ENCODE data around the gene TNFRSF4. TPM values are rescaled to one million over a fixed set of nuclear protein-coding genes. Genes with fewer than 3 reads are reported as not detected.
A peak's percentile ranks its signal among the peaks of the same experiment; 100 is the strongest.

Gene TNFRSF4
- total and polyA plus RNA-seq, 2 of the 8 experiments (the other 6 are each of a cell fraction or from before 2014, with no cell fraction given) = 0.06 TPM; not detected in 1

DNA sequence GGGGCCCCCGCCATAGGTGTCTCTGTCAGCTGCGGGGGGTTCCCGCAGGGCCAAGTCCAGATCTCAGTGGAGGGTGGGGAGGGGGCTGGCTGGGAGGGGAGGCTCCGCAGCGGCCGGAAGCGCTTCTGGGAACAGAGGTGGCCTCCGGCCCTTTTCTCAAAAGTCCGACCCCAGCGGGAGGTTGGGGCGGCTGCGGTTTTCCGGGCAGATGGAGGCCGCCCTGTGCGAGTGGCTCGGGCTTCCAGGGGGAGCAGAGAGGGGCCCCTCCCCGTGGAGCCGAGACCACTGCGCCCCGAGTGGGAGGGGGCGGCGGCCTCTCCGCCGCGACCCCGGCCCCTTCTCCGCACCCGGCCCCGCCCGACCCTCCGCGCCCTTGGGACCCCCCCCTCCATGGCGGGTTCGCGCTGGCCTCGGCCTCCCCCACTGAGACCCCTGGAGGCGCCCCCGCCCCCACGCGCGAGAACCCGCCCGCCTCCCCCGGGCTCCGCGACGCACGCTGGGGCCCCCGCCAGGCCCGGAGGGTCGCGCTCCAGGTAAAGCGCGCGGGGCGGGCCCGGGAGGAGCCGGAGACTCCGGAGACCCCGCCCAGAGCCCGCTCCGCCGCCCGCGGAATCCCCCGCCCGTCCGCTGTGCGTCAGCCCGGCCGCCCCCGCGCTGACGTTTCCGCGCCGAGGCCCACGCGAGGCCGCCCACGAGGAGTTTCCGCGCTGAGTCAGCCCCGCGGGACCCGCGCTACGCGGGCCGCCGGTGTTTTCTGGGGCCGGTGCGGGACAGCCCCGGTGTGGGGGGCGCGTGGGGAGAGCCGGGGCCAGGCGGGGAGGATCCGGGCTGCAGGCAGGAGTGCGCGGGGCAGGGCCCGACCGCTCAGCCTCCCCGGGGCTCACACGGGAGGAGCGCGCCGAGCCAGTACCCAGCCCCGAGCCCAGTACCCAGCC is 12.8 kb downstream of the TNFRSF4 start:
- Histone ChIP-seq H3K4me3 (ENCODE audit: extremely low read depth in 1 of 4, insufficient read depth in 2 of 4, low read depth in 3 of 4, low read length in 4 of 4) (peak overlapping the region; percentile 23 to 67 (median 30); a peak in 7 of 8 replicates), H3K56ac (replicated peaks; ENCODE audit: insufficient read length, low read depth, low read length) (no peak overlapping the region), H4K20me1 (replicated peaks in 1 of 2; ENCODE audit: control insufficient read depth in 1 of 2, insufficient read depth in 2 of 2, low read length in 2 of 2) (no peaks in the 10 kb centered on the region), H3K18ac (ENCODE audit: extremely low read depth, low read length) (peak overlapping the region; percentile 78; the same call in 1 of the 2 replicates), H2BK20ac (ENCODE audit: low read length) (no peak overlapping the region; the same call in 1 of the 2 replicates), H2AK5ac (ENCODE audit: low read depth, low read length) (no peak overlapping the region), H2BK15ac (ENCODE audit: low read length) (no peak overlapping the region), H3K4me2 (ENCODE audit: insufficient read depth in 1 of 2, low read depth in 2 of 2, low read length in 2 of 2) (peak overlapping the region; percentile 12 to 70; a peak in 3 of 4 replicates), H2BK5ac (ENCODE audit: low read depth, low read length) (no peak overlapping the region), H3K14ac (ENCODE audit: insufficient read length) (no peak overlapping the region), H3K36me3 (ENCODE audit: control insufficient read depth in 2 of 4, insufficient read depth in 4 of 4, low read length in 3 of 4) (no peaks in the 10 kb centered on the region), H3K23me2 (ENCODE audit: low read depth, low read length) (peaks cover 3% of the 10 kb centered on the region; the same call in 1 of the 2 replicates), H3K9ac (replicated peaks in 1 of 4; ENCODE audit: extremely low read depth in 1 of 4, low read depth in 3 of 4, low read length in 3 of 4) (no peak overlapping the region), H3K9me3 (ENCODE audit: insufficient read depth in 2 of 2, low read depth in 1 of 2, low read length in 1 of 2) (no peaks in the 10 kb centered on the region), H4K5ac (ENCODE audit: insufficient read length, low read depth, low read length) (no peak overlapping the region), H4K8ac (ENCODE audit: extremely low read depth, insufficient read depth, low read length) (peak overlapping the region; percentile 68; the same call in 1 of the 2 replicates), H3K27me3 (replicated peaks in 1 of 4; ENCODE audit: control insufficient read depth in 3 of 4, extremely low read depth in 1 of 4, insufficient read depth in 3 of 4, low read length in 3 of 4) (peaks cover 2 to 9% (median 8%) of the 10 kb centered on the region in 4 experiments; a peak in 6 of 7 replicates), H3K79me2 (ENCODE audit: control insufficient read depth in 1 of 2, insufficient read depth in 2 of 2, low read length in 2 of 2) (no peaks in the 10 kb centered on the region), H3K27ac (ENCODE audit: low read depth, low read length) (no peak overlapping the region), H2BK12ac (ENCODE audit: low read depth, low read length) (no peak overlapping the region), H3K23ac (ENCODE audit: insufficient read length) (no peak overlapping the region), H3K79me1 (ENCODE audit: low read depth, low read length) (no peaks in the 10 kb centered on the region), H3K4ac (replicated peaks; ENCODE audit: insufficient read length, low read depth, low read length) (peak overlapping the region; percentile 81), H4K91ac (replicated peaks; ENCODE audit: insufficient read length, low read length) (no peak overlapping the region), H3K4me1 (replicated peaks in 1 of 4; ENCODE audit: control insufficient read depth in 3 of 4, insufficient read depth in 4 of 4, low read length in 3 of 4) (peaks cover 0 to 10% (median under 1%) of the 10 kb centered on the region in 4 experiments; a peak in 4 of 7 replicates), H2AFZ (ENCODE audit: low read length) (no peak overlapping the region), H2BK120ac (replicated peaks; ENCODE audit: low read depth, low read length) (no peak overlapping the region)
- TF ChIP-seq EZH2 (IDR thresholded peaks at IDR 0.05; ENCODE audit: low read depth, low read length, severe bottlenecking) = peak; percentile 13
- 0 out of 4 replicates have a peak, but pooled peaks of 1 of the 2 experiments have one; percentile 70 for TF ChIP-seq HDAC2 (IDR thresholded peaks at IDR 0.05; ENCODE audit: borderline replicate concordance in 1 of 2, low read depth in 2 of 2, low read length in 2 of 2)
- TF ChIP-seq CTBP2 (IDR thresholded peaks at IDR 0.05; ENCODE audit: borderline replicate concordance, insufficient read depth, insufficient read length, low read length) = no peak
- TF ChIP-seq JUND (IDR thresholded peaks at IDR 0.05; ENCODE audit: low read length) = no peak
- 0 out of 2 replicates have a peak, but pooled peaks have one; percentile 22 for TF ChIP-seq CREB1 (IDR thresholded peaks at IDR 0.05)
- peak; percentile 57; the same call in 1 of the 2 replicates for TF ChIP-seq EGR1 (IDR thresholded peaks at IDR 0.05; ENCODE audit: borderline replicate concordance, low read depth, low read length)
- TF ChIP-seq BACH1 (IDR thresholded peaks at IDR 0.05; ENCODE audit: low read length) = peak; percentile 82
- no peak for FAIRE-seq
- WGBS, 2 experiments (ENCODE audit: extremely low coverage in 1 of 2, insufficient coverage in 1 of 2, insufficient read length in 1 of 2, insufficient replicate concordance in 2 of 2, low coverage in 1 of 2, low lambda C conversion rate in 2 of 2, missing lambda C conversion rate in 1 of 2) = 10% methylated on average over 13 of the region's 109 CpGs; no CpG with 5 or more reads in 1 of the 2 experiments
- POLR2A ChIA-PET (ENCODE audit: partially characterized antibody) = interaction anchor here (0.9 to 1.7 kb wide), 3 partner anchors 15 to 179 kb away, joined by 3 to 6 read pairs (median 4); partner anchors contain the start of gene TTLL10
- DNase-seq (ENCODE audit: low read depth in 1 of 2, low spot score in 2 of 2) = peak in 1 of 2 experiments; percentile 76
- CTCF ChIA-PET (ENCODE audit: partially characterized antibody) = interaction anchor here (1.0 to 1.2 kb wide), 2 partner anchors 16 to 17 kb away, joined by 3 read pairs; no protein-coding TSS in a partner anchor
